ENCODE measurements around the gene GAS2.
A peak's percentile ranks its signal among the peaks of the same experiment; 100 is the strongest.

Gene GAS2

GRCh38 chr11:22792497-22792896 is 126.1 kb downstream of the GAS2 start:
- DNase-seq = no peak

- no peak for DNase-seq
Measured at GRCh38 chr11:22795914-22796313, 129.5 kb downstream of the GAS2 start.

GRCh38 chr11:22797047-22797446 is 130.6 kb downstream of the GAS2 start:
- DNase-seq = no peak

- DNase-seq = no peak
Measured at GRCh38 chr11:22798901-22799300, 132.5 kb downstream of the GAS2 start.

GRCh38 chr11:22800482-22800881 is 134.1 kb downstream of the GAS2 start:
- no peak for DNase-seq

GRCh38 chr11:22802861-22803260 is 136.4 kb downstream of the GAS2 start:
- no peak for DNase-seq

- DNase-seq = no peak
Measured at GRCh38 chr11:22807391-22807790, 141.0 kb downstream of the GAS2 start.

GRCh38 chr11:22807855-22808570 is 141.6 kb downstream of the GAS2 start:
- no peak for DNase-seq

GRCh38 chr11:22808571-22809197 is 142.3 kb downstream of the GAS2 start:
- DNase-seq = no peak

GRCh38 chr11:22809893-22810292 is 143.5 kb downstream of the GAS2 start:
- no peak for DNase-seq

GRCh38 chr11:22822203-22822602 is 155.8 kb downstream of the GAS2 start:
- DNase-seq = no peak

GRCh38 chr11:22828373-22828772 is 162.0 kb downstream of the GAS2 start:
- DNase-seq = no peak

- peak; percentile 90 for DNase-seq
Measured at GRCh38 chr11:22829231-22830081, 163.0 kb downstream of the GAS2 start, which contains the start of gene SVIP. Gene SVIP, minus strand, starts transcription at chr11:22829801. Its CDS starts 53 bp downstream, at chr11:22829748.

GRCh38 chr11:22830082-22830414 is 163.6 kb downstream of the GAS2 start:
- no peak for DNase-seq

- no peak for DNase-seq
Measured at GRCh38 chr11:22832315-22833015, 166.1 kb downstream of the GAS2 start.

GRCh38 chr11:22846726-22847125 is 180.3 kb downstream of the GAS2 start:
- DNase-seq = no peak

GRCh38 chr11:22851477-22851876 is 185.1 kb downstream of the GAS2 start:
- DNase-seq = no peak

GRCh38 chr11:22859756-22860155 is 193.3 kb downstream of the GAS2 start:
- DNase-seq = no peak

- DNase-seq = no peak
Measured at GRCh38 chr11:22860241-22860640, 193.8 kb downstream of the GAS2 start, which contains the start of gene CCDC179. Gene CCDC179, minus strand, starts transcription at chr11:22860474. Its CDS starts 53 bp downstream, at chr11:22860421.

All from CD4-positive, alpha-beta T cell treated with Interferon gamma for 1 hour (primary cell).